ENCODE measurements around the gene TRIOBP. TPM values are rescaled to one million over a fixed set of nuclear protein-coding genes. Genes with fewer than 3 reads are reported as not detected.

Gene TRIOBP
- total RNA-seq, 1 donor from 2014 or later: 40.3 TPM

- no peak for DNase-seq (ENCODE audit: low read depth)
Observed at GRCh38 chr22:37763652-37764051, 66.8 kb downstream of the TRIOBP start.

DNA sequence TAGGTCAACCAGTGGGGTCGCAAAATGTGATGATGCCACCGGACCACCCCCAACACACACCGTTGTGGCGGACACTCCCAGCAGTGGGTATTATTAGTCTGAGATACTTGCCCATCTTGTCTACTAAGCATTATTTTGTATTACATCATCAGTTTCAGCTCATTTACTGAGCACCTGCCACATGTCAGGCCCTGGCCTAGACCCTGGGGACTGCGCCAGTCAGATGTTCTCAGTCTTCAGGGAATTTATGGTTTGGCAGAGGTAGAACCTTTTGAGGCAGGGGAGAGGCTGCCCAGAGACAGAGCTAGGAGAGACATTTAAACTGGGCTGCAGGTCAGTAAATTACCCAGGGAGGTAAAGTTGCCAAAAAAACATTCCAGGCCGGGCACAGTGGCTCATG is 67.8 kb downstream of the TRIOBP start:
- TF ChIP-seq CTCF (IDR thresholded peaks at IDR 0.05; ENCODE audit: insufficient read depth, low read length, severe bottlenecking): no peak
- DNase-seq (ENCODE audit: low read depth) (no peak), FAIRE-seq (no peak)
- no peaks in the 10 kb centered on the region for H3K27me3 ChIP-seq (ENCODE audit: control insufficient read depth, insufficient read depth, low read length)
- H3K36me3 ChIP-seq (ENCODE audit: control insufficient read depth, insufficient read depth, low read length): peaks cover 31% of the 10 kb centered on the region
- H3K4me3 ChIP-seq (ENCODE audit: low read depth, low read length): no peak overlapping the region

More at GRCh38 chr22:37763652-37764051, 66.8 kb downstream of the TRIOBP start:
- TF ChIP-seq CTCF (IDR thresholded peaks at IDR 0.05; ENCODE audit: insufficient read depth, low read length, severe bottlenecking): no peak
- FAIRE-seq: no peak
- Histone ChIP-seq H3K36me3 (ENCODE audit: control insufficient read depth, insufficient read depth, low read length) (peaks cover 33% of the 10 kb centered on the region), H3K4me3 (ENCODE audit: low read depth, low read length) (no peak overlapping the region), H3K27me3 (ENCODE audit: control insufficient read depth, insufficient read depth, low read length) (no peaks in the 10 kb centered on the region)

DNA sequence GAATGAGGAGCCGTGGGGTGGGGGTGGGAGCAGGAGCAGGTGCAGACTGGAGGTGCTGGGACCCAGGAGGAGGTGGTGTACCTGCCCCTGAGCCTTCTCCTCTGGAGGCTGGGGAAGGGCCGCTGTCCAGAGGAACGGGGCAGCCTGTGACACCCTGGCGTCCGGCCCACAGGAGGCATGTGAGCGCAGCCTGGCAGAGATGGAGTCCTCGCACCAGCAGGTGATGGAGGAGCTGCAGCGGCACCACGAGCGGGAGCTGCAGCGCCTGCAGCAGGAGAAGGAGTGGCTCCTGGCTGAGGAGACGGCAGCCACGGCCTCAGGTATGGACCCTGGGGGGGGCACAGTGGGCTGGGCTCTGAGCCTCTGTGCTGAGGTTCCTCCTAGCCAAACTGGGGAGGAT is 68.7 kb downstream of the TRIOBP start:
- DNase-seq (ENCODE audit: low read depth): no peak
- Histone ChIP-seq H3K4me3 (ENCODE audit: low read depth, low read length) (no peak overlapping the region), H3K36me3 (ENCODE audit: control insufficient read depth, insufficient read depth, low read length) (peaks cover 31% of the 10 kb centered on the region), H3K27me3 (ENCODE audit: control insufficient read depth, insufficient read depth, low read length) (no peaks in the 10 kb centered on the region)
- no peak for TF ChIP-seq CTCF (IDR thresholded peaks at IDR 0.05; ENCODE audit: insufficient read depth, low read length, severe bottlenecking)
- no peak for FAIRE-seq

DNA sequence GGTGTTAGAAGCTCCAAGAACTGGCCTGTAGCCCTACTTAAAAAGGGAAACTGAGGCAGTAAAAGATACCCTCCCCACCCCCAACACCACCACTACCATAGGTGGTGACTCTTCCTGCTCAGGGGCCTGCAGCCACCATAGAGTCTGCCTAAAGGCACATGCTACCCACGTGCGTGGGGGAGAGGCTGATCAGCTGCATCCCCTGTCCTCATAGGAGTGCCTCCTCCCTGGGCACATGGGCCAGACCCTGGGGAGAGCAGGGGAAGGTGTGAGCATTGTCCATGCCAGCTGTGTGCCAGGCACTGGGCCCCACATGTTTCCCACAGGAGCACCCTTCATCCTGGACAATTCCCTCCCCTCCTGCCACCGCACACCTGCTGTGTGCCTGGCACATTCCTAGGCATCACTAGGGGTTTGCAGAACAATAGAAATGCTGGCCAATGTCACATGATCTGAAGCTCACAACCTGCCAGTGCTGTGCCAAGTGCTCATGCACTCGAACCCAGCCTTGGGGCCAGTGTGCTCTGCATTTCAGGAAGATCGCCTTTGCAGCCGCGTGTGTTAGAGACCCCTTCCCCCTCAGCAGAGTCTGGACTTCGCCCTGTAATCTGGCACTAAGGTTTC is 69.2 kb downstream of the TRIOBP start:
- FAIRE-seq: no peak
- H3K4me3 ChIP-seq (ENCODE audit: low read depth, low read length): no peak overlapping the region
- H3K27me3 ChIP-seq (ENCODE audit: control insufficient read depth, insufficient read depth, low read length): no peaks in the 10 kb centered on the region
- no peak for DNase-seq (ENCODE audit: low read depth)
- H3K36me3 ChIP-seq (ENCODE audit: control insufficient read depth, insufficient read depth, low read length): peaks cover 30% of the 10 kb centered on the region
- TF ChIP-seq CTCF (IDR thresholded peaks at IDR 0.05; ENCODE audit: insufficient read depth, low read length, severe bottlenecking): no peak

GRCh38 chr22:37768273-37768672 is 71.4 kb downstream of the TRIOBP start:
- Histone ChIP-seq H3K36me3 (ENCODE audit: control insufficient read depth, insufficient read depth, low read length) (peaks cover 32% of the 10 kb centered on the region), H3K4me3 (ENCODE audit: low read depth, low read length) (no peak overlapping the region), H3K27me3 (ENCODE audit: control insufficient read depth, insufficient read depth, low read length) (no peaks in the 10 kb centered on the region)
- no peak for DNase-seq (ENCODE audit: low read depth)
- FAIRE-seq: no peak
- peak; percentile 19 for TF ChIP-seq CTCF (IDR thresholded peaks at IDR 0.05; ENCODE audit: insufficient read depth, low read length, severe bottlenecking)

DNA sequence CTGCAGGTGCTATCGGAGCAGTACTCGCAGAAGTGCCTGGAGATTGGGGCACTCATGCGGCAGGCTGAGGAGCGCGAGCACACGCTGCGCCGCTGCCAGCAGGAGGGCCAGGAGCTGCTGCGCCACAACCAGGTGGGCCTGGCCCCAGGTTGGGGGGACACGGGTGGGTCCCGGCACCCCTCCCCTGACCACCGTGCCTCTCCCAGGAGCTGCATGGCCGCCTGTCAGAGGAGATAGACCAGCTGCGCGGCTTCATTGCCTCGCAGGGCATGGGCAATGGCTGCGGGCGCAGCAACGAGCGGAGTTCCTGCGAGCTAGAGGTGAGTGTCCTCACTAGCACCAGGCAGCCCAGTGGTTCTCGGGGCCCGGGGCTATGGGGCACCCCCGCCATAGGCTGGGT is 72.2 kb downstream of the TRIOBP start:
- DNase-seq (ENCODE audit: low read depth) (no peak), FAIRE-seq (no peak)
- Histone ChIP-seq H3K27me3 (ENCODE audit: control insufficient read depth, insufficient read depth, low read length) (no peaks in the 10 kb centered on the region), H3K36me3 (ENCODE audit: control insufficient read depth, insufficient read depth, low read length) (peaks cover 34% of the 10 kb centered on the region), H3K4me3 (ENCODE audit: low read depth, low read length) (no peak overlapping the region)
- no peak for TF ChIP-seq CTCF (IDR thresholded peaks at IDR 0.05; ENCODE audit: insufficient read depth, low read length, severe bottlenecking)

Data from bronchial epithelial cell (primary cell).